SK-N-SH treated with all-trans-retinoic acid at 6 μM for 48 hours (cell line): ENCODE results near the gene TRIM44.

Experiments used
- ATAC-seq: fragments of 200-7000 bp; cut with Tn5 transposase; 3 replicates; pipeline ENCODE4 v1.9.1; 2020; ENCODE audit warnings: mild to moderate bottlenecking, moderate library complexity
- BACH2 ChIP-seq: fragments of 250-450 bp; sonication (Bioruptor Pico); IDR thresholded peaks from 2 replicates; pipeline ENCODE4 v1.9.0; 2021; ENCODE audit warnings: mild to moderate bottlenecking, borderline replicate concordance
- CSDC2 ChIP-seq: fragments of 250-450 bp; sonication (Bioruptor Pico); IDR thresholded peaks from 2 replicates; pipeline ENCODE4 v1.5.0; 2020; ENCODE audit warnings: mild to moderate bottlenecking, moderate library complexity
- CSRNP3 ChIP-seq: fragments of 250-450 bp; sonication (Bioruptor Pico); IDR thresholded peaks from 2 replicates; pipeline ENCODE4 v1.5.1; 2021; ENCODE audit warnings: mild to moderate bottlenecking, moderate library complexity
- GLIS3 ChIP-seq: fragments of 250-450 bp; sonication (Bioruptor Pico); IDR thresholded peaks from 2 replicates; pipeline ENCODE4 v1.5.0; 2020; ENCODE audit warnings: mild to moderate bottlenecking, moderate library complexity
- ISL1 ChIP-seq: fragments of 250-450 bp; sonication (Bioruptor Pico); IDR thresholded peaks from 2 replicates; pipeline ENCODE4 v2.1.2; 2022; ENCODE audit warnings: mild to moderate bottlenecking, moderate library complexity
- OSR1 ChIP-seq: fragments of 250-450 bp; sonication (Bioruptor Pico); IDR thresholded peaks from 2 replicates; pipeline ENCODE4 v1.8.0; 2022; ENCODE audit warnings: moderate library complexity, mild to moderate bottlenecking, inconsistent platforms
- PATZ1 ChIP-seq: fragments of 250-450 bp; sonication (Bioruptor Pico); IDR thresholded peaks from 2 replicates; pipeline ENCODE4 v1.8.0; 2020; ENCODE audit warnings: mild to moderate bottlenecking, moderate library complexity, borderline replicate concordance
- PPARA ChIP-seq: fragments of 250-450 bp; sonication (Bioruptor Pico); IDR thresholded peaks from 2 replicates; pipeline ENCODE4 v1.5.0; 2020; ENCODE audit warnings: mild to moderate bottlenecking, borderline replicate concordance
- RARB ChIP-seq: fragments of 250-450 bp; sonication (Bioruptor Pico); IDR thresholded peaks from 2 replicates; pipeline ENCODE4 v1.8.0; 2021; ENCODE audit warnings: mild to moderate bottlenecking, moderate library complexity
- SNAI2 ChIP-seq: fragments of 250-450 bp; sonication (Bioruptor Pico); IDR thresholded peaks from 2 replicates; pipeline ENCODE4 v1.5.0; 2020; ENCODE audit warnings: mild to moderate bottlenecking, moderate library complexity
- TCF4 ChIP-seq: fragments of 250-450 bp; sonication (Bioruptor Pico); IDR thresholded peaks from 2 replicates; pipeline ENCODE4 v1.8.0; 2021; ENCODE audit warnings: mild to moderate bottlenecking, moderate library complexity, borderline replicate concordance
- TOX ChIP-seq: fragments of 250-450 bp; sonication (Bioruptor Pico); IDR thresholded peaks from 2 replicates; pipeline ENCODE4 v1.8.0; 2021; ENCODE audit warnings: mild to moderate bottlenecking, moderate library complexity, borderline replicate concordance
- ZC3H10 ChIP-seq: fragments of 250-450 bp; sonication (Bioruptor Pico); IDR thresholded peaks from 2 replicates; pipeline ENCODE4 v1.5.1; 2021; ENCODE audit warnings: mild to moderate bottlenecking, moderate library complexity
- ZFP3 ChIP-seq: fragments of 250-450 bp; sonication (Bioruptor Pico); IDR thresholded peaks from 2 replicates; pipeline ENCODE4 v1.5.0; 2020; ENCODE audit warnings: mild to moderate bottlenecking, moderate library complexity
- ZFP30 ChIP-seq: fragments of 450-650 bp; formaldehyde crosslinking; IDR thresholded peaks from 2 replicates; pipeline ENCODE4 v1.5.0; 2022; ENCODE audit warnings: mild to moderate bottlenecking, moderate library complexity
- ZNF565 ChIP-seq: fragments of 450-650 bp; formaldehyde crosslinking; conservative IDR thresholded peaks from 2 replicates; pipeline ENCODE4 v1.5.0; 2020; ENCODE audit warnings: low read depth, mild to moderate bottlenecking, moderate library complexity
- ZNF70 ChIP-seq: fragments of 450-650 bp; formaldehyde crosslinking; IDR thresholded peaks from 2 replicates; pipeline ENCODE4 v1.5.0; 2020; ENCODE audit warnings: mild to moderate bottlenecking, moderate library complexity
- TF ChIP-seq, protein P1 (sequence below): fragments of 250-450 bp; sonication (Bioruptor Pico); IDR thresholded peaks from 2 replicates; pipeline ENCODE4 v1.5.1; 2020; ENCODE audit warnings: low read depth, mild to moderate bottlenecking, moderate library complexity
- TF ChIP-seq, protein P2 (sequence below): fragments of 250-450 bp; sonication (Bioruptor Pico); IDR thresholded peaks from 2 replicates; pipeline ENCODE4 v1.8.0; 2021; ENCODE audit warnings: low read depth, mild to moderate bottlenecking, moderate library complexity, borderline replicate concordance
- TF ChIP-seq, protein P3 (sequence below): fragments of 250-450 bp; sonication (Bioruptor Pico); IDR thresholded peaks from 2 replicates; pipeline ENCODE4 v1.5.0; 2020; ENCODE audit warnings: mild to moderate bottlenecking, moderate library complexity

The TRIM44 gene

DNA sequence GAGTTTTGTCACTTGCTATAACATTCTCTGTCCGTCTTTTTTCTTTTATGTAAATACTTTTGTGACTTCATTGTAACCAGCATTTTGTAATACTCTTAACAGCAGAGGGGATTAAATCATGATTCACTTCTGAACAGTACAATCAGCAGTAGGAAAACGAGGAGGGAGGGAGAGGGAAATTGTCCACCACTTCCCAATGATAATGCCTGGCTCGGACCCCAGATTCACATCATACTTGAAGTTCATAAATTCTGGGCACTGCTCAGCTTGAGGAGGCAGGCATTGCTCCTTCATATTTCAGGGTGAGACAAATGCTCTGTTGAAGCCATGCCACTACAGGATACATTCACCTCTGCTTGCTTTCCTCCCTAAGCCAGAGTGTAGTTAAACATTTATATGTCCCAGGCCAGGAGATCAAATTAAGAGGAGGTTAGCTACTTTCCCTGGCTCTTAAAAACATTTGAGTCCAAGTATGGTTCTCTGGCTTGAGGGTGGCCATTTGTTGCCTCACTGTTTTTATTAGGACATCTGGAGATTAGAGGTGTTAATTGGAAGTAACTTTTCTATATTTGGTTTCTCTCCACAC, 152.2 kb downstream of the TRIM44 start:
- no peak for ATAC-seq
- TF ChIP-seq CSRNP3 (CRISPR knock-in tag) (no peak), ZC3H10 (CRISPR knock-in tag) (no peak), ISL1 (CRISPR knock-in tag) (no peak), CSDC2 (CRISPR knock-in tag) (no peak), OSR1 (CRISPR knock-in tag) (no peak), ZNF70 (no peak), BACH2 (CRISPR knock-in tag) (no peak), PATZ1 (CRISPR knock-in tag) (no peak)
- TF ChIP-seq, protein P1, sequence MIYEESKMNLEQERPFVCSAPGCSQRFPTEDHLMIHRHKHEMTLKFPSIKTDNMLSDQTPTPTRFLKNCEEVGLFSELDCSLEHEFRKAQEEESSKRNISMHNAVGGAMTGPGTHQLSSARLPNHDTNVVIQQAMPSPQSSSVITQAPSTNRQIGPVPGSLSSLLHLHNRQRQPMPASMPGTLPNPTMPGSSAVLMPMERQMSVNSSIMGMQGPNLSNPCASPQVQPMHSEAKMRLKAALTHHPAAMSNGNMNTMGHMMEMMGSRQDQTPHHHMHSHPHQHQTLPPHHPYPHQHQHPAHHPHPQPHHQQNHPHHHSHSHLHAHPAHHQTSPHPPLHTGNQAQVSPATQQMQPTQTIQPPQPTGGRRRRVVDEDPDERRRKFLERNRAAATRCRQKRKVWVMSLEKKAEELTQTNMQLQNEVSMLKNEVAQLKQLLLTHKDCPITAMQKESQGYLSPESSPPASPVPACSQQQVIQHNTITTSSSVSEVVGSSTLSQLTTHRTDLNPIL = no peak
- TF ChIP-seq, protein P2, sequence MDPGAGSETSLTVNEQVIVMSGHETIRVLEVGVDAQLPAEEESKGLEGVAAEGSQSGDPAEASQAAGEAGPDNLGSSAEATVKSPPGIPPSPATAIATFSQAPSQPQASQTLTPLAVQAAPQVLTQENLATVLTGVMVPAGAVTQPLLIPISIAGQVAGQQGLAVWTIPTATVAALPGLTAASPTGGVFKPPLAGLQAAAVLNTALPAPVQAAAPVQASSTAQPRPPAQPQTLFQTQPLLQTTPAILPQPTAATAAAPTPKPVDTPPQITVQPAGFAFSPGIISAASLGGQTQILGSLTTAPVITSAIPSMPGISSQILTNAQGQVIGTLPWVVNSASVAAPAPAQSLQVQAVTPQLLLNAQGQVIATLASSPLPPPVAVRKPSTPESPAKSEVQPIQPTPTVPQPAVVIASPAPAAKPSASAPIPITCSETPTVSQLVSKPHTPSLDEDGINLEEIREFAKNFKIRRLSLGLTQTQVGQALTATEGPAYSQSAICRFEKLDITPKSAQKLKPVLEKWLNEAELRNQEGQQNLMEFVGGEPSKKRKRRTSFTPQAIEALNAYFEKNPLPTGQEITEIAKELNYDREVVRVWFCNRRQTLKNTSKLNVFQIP (CRISPR knock-in tag) = no peak

GRCh38 chr11:35815556-35816315, 153.2 kb downstream of the TRIM44 start:
- TF ChIP-seq BACH2 (CRISPR knock-in tag) = no peak
- no peak for TF ChIP-seq CSRNP3 (CRISPR knock-in tag)
- no peak for TF ChIP-seq SNAI2 (CRISPR knock-in tag)
- TF ChIP-seq TOX (CRISPR knock-in tag) = no peak
- TF ChIP-seq ZNF565 = no peak
- TF ChIP-seq TCF4 = no peak
- TF ChIP-seq, protein P3, sequence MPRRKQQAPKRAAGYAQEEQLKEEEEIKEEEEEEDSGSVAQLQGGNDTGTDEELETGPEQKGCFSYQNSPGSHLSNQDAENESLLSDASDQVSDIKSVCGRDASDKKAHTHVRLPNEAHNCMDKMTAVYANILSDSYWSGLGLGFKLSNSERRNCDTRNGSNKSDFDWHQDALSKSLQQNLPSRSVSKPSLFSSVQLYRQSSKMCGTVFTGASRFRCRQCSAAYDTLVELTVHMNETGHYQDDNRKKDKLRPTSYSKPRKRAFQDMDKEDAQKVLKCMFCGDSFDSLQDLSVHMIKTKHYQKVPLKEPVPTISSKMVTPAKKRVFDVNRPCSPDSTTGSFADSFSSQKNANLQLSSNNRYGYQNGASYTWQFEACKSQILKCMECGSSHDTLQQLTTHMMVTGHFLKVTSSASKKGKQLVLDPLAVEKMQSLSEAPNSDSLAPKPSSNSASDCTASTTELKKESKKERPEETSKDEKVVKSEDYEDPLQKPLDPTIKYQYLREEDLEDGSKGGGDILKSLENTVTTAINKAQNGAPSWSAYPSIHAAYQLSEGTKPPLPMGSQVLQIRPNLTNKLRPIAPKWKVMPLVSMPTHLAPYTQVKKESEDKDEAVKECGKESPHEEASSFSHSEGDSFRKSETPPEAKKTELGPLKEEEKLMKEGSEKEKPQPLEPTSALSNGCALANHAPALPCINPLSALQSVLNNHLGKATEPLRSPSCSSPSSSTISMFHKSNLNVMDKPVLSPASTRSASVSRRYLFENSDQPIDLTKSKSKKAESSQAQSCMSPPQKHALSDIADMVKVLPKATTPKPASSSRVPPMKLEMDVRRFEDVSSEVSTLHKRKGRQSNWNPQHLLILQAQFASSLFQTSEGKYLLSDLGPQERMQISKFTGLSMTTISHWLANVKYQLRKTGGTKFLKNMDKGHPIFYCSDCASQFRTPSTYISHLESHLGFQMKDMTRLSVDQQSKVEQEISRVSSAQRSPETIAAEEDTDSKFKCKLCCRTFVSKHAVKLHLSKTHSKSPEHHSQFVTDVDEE (CRISPR knock-in tag) = no peak
- TF ChIP-seq ZC3H10 (CRISPR knock-in tag) = no peak
- no peak for TF ChIP-seq PPARA (CRISPR knock-in tag)
- no peak for TF ChIP-seq GLIS3 (CRISPR knock-in tag)
- no peak for TF ChIP-seq ZFP30 (CRISPR knock-in tag)
- TF ChIP-seq, protein P1 = no peak
- no peak for TF ChIP-seq OSR1 (CRISPR knock-in tag)
- TF ChIP-seq ISL1 (CRISPR knock-in tag) = no peak
- TF ChIP-seq ZNF70 = no peak
- TF ChIP-seq, protein P2 (CRISPR knock-in tag) = no peak
- TF ChIP-seq RARB = no peak
- TF ChIP-seq ZFP3 = no peak
- ATAC-seq = peak; percentile 74
